HEK293 (cell line): Measurements from ENCODE around the gene MEX3A.

ENCODE experiments used
- BCL11A ChIP-seq: fragments of 450-650 bp; formaldehyde crosslinking; IDR thresholded peaks from 2 replicates; pipeline ENCODE4 v1.5.1; 2016; ENCODE audit warnings: low read depth, missing biosample characterization, missing genetic modification characterization
- CTCF ChIP-seq: fragments of 450-650 bp; formaldehyde crosslinking; IDR thresholded peaks from 2 replicates; pipeline ENCODE4 v1.5.1; 2016; ENCODE audit warnings: missing biosample characterization, missing genetic modification characterization
- MEIS1 ChIP-seq: sonication (generic); formaldehyde crosslinking; IDR thresholded peaks from 2 replicates; pipeline ENCODE4 v1.8.1; 2022; ENCODE audit warnings: missing genetic modification reagents, mild to moderate bottlenecking, borderline replicate concordance
- TSHZ1 ChIP-seq: fragments of 450-650 bp; formaldehyde crosslinking; IDR thresholded peaks from 2 replicates; pipeline ENCODE4 v1.5.1; 2016; ENCODE audit warnings: missing biosample characterization, missing genetic modification characterization, borderline replicate concordance
- YY1 ChIP-seq: fragments of 450-650 bp; formaldehyde crosslinking; IDR thresholded peaks from 2 replicates; pipeline ENCODE4 v1.5.1; 2018; ENCODE audit warnings: missing biosample characterization, missing genetic modification characterization
- ZFP41 ChIP-seq: fragments of 450-650 bp; formaldehyde crosslinking; IDR thresholded peaks from 2 replicates; pipeline ENCODE4 v1.5.1; 2016; ENCODE audit warnings: missing biosample characterization, missing genetic modification characterization, borderline replicate concordance
- ZNF114 ChIP-seq: fragments of 450-650 bp; formaldehyde crosslinking; IDR thresholded peaks from 2 replicates; pipeline ENCODE4 v1.5.0; 2017; ENCODE audit warnings: missing biosample characterization, missing genetic modification characterization
- ZNF140 ChIP-seq: fragments of 450-650 bp; formaldehyde crosslinking; IDR thresholded peaks from 2 replicates; pipeline ENCODE4 v1.5.1; 2016; ENCODE audit warnings: missing biosample characterization, missing genetic modification characterization
- ZNF24 ChIP-seq: fragments of 450-650 bp; formaldehyde crosslinking; IDR thresholded peaks from 2 replicates; pipeline ENCODE4 v1.5.1; 2016; ENCODE audit warnings: missing biosample characterization, missing genetic modification characterization
- ZSCAN4 ChIP-seq: fragments of 450-650 bp; formaldehyde crosslinking; IDR thresholded peaks from 2 replicates; pipeline ENCODE4 v1.5.1; 2017; ENCODE audit warnings: missing biosample characterization, missing genetic modification characterization
- TF ChIP-seq, protein P1 (sequence below): fragments of 450-650 bp; formaldehyde crosslinking; IDR thresholded peaks from 2 replicates; pipeline ENCODE4 v1.5.1; 2017; ENCODE audit warnings: missing biosample characterization, mild to moderate bottlenecking, missing genetic modification characterization, moderate library complexity
- TF ChIP-seq, protein P2 (sequence below): fragments of 450-650 bp; formaldehyde crosslinking; IDR thresholded peaks from 2 replicates; pipeline ENCODE4 v1.5.1; 2016; ENCODE audit warnings: missing biosample characterization, missing genetic modification characterization
- TF ChIP-seq, protein P3 (sequence below): fragments of 450-650 bp; formaldehyde crosslinking; IDR thresholded peaks from 2 replicates; pipeline ENCODE4 v1.5.1; 2016; ENCODE audit warnings: missing biosample characterization, missing genetic modification characterization
- TF ChIP-seq, protein P4 (sequence below): fragments of 450-650 bp; formaldehyde crosslinking; IDR thresholded peaks from 2 replicates; pipeline ENCODE4 v1.5.1; 2016; ENCODE audit warnings: missing biosample characterization, missing genetic modification characterization, low read depth

DNA sequence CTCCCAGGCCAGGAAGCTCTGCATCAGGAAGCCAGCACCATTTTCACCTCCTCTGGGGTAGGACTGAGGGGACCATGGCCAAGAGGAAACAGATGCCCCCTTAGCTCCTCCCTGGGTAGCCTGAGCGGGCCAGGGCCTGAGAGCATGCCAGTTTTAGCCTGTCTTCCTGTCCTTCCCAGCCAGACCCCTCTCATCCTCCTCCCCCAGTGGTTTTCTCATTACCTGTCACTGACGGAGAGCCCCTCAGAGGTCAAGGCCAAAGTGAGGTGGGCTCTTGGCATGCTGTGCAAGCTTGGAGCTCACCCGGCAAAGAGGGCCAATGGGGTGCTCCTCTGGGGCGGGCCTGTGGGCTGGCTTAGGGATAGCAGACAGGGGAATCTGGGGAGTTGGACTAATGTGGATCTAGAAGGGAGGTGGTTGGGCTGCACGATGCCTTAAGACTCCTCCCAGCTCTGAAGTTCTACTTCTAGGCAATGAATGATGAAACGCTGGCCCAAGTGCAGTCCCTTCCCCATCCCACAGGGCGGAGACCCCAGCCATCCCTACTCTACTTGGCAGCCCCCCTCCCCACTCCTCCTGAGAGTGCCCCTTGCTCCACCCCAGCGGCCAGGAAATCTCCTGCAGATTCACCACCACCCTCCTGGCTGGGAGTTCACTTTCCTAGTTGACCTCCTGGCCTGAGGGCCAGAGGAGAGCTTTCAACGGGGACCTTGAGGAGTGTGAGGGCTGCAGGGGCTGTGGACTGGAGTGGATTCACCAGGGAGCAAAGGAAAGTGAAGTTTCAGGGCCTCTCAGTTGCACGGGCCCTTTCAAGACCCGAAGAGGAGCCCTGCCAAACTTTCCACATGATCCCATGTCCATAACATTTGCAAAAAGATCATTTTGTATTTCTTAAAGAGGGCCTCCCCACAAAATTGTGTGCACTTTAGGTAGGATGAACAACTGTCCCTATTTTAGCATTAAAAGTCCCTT is 22.9 kb upstream of the MEX3A start:
- TF ChIP-seq ZNF24 (tag by site-specific recombination) (no peak), TSHZ1 (tag by site-specific recombination) (no peak), CTCF (tag by site-specific recombination) (no peak), ZFP41 (tag by site-specific recombination) (no peak), MEIS1 (CRISPR knock-in tag) (no peak), ZSCAN4 (tag by site-specific recombination) (no peak), BCL11A (tag by site-specific recombination) (no peak), ZNF140 (tag by site-specific recombination) (no peak), YY1 (tag by site-specific recombination) (no peak), ZNF114 (tag by site-specific recombination) (no peak)
- TF ChIP-seq, protein P1, sequence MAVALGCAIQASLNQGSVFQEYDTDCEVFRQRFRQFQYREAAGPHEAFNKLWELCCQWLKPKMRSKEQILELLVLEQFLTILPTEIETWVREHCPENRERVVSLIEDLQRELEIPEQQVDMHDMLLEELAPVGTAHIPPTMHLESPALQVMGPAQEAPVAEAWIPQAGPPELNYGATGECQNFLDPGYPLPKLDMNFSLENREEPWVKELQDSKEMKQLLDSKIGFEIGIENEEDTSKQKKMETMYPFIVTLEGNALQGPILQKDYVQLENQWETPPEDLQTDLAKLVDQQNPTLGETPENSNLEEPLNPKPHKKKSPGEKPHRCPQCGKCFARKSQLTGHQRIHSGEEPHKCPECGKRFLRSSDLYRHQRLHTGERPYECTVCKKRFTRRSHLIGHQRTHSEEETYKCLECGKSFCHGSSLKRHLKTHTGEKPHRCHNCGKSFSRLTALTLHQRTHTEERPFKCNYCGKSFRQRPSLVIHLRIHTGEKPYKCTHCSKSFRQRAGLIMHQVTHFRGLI (tag by site-specific recombination), result peak; percentile 83
- TF ChIP-seq, protein P2, sequence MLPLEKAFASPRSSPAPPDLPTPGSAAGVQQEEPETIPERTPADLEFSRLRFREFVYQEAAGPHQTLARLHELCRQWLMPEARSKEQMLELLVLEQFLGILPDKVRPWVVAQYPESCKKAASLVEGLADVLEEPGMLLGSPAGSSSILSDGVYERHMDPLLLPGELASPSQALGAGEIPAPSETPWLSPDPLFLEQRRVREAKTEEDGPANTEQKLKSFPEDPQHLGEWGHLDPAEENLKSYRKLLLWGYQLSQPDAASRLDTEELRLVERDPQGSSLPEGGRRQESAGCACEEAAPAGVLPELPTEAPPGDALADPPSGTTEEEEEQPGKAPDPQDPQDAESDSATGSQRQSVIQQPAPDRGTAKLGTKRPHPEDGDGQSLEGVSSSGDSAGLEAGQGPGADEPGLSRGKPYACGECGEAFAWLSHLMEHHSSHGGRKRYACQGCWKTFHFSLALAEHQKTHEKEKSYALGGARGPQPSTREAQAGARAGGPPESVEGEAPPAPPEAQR, result no peak
- TF ChIP-seq, protein P3, sequence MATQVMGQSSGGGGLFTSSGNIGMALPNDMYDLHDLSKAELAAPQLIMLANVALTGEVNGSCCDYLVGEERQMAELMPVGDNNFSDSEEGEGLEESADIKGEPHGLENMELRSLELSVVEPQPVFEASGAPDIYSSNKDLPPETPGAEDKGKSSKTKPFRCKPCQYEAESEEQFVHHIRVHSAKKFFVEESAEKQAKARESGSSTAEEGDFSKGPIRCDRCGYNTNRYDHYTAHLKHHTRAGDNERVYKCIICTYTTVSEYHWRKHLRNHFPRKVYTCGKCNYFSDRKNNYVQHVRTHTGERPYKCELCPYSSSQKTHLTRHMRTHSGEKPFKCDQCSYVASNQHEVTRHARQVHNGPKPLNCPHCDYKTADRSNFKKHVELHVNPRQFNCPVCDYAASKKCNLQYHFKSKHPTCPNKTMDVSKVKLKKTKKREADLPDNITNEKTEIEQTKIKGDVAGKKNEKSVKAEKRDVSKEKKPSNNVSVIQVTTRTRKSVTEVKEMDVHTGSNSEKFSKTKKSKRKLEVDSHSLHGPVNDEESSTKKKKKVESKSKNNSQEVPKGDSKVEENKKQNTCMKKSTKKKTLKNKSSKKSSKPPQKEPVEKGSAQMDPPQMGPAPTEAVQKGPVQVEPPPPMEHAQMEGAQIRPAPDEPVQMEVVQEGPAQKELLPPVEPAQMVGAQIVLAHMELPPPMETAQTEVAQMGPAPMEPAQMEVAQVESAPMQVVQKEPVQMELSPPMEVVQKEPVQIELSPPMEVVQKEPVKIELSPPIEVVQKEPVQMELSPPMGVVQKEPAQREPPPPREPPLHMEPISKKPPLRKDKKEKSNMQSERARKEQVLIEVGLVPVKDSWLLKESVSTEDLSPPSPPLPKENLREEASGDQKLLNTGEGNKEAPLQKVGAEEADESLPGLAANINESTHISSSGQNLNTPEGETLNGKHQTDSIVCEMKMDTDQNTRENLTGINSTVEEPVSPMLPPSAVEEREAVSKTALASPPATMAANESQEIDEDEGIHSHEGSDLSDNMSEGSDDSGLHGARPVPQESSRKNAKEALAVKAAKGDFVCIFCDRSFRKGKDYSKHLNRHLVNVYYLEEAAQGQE (tag by site-specific recombination), result no peak
- TF ChIP-seq, protein P4, sequence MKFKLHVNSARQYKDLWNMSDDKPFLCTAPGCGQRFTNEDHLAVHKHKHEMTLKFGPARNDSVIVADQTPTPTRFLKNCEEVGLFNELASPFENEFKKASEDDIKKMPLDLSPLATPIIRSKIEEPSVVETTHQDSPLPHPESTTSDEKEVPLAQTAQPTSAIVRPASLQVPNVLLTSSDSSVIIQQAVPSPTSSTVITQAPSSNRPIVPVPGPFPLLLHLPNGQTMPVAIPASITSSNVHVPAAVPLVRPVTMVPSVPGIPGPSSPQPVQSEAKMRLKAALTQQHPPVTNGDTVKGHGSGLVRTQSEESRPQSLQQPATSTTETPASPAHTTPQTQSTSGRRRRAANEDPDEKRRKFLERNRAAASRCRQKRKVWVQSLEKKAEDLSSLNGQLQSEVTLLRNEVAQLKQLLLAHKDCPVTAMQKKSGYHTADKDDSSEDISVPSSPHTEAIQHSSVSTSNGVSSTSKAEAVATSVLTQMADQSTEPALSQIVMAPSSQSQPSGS, result no peak
